GM18870 (cell line): ENCODE results near the gene LRRC61.

Source experiments
- ATAC-seq: cut with Tn5 transposase; IDR thresholded peaks from one replicate; pipeline ENCODE4 v1.9.1; 2021; ENCODE audit warnings: moderate library complexity; ENCODE audit not compliant: unreplicated experiment

The LRRC61 gene

GRCh38 chr7:150368884-150369747 is 46.0 kb downstream of the LRRC61 start:
- ATAC-seq: no peak

GRCh38 chr7:150369748-150370501 is 46.8 kb downstream of the LRRC61 start:
- ATAC-seq: no peak

- no peak for ATAC-seq
Measured at GRCh38 chr7:150370612-150371071, 47.5 kb downstream of the LRRC61 start.

- ATAC-seq: no peak
Measured at GRCh38 chr7:150371131-150371995, 48.2 kb downstream of the LRRC61 start.

- ATAC-seq: no peak
Measured at GRCh38 chr7:150371996-150372270, 48.8 kb downstream of the LRRC61 start.

GRCh38 chr7:150372271-150373048 is 49.3 kb downstream of the LRRC61 start:
- no peak for ATAC-seq

- ATAC-seq: no peak
Measured at GRCh38 chr7:150373049-150373801, 50.1 kb downstream of the LRRC61 start.

GRCh38 chr7:150374026-150374425 is 50.9 kb downstream of the LRRC61 start:
- ATAC-seq: no peak

GRCh38 chr7:150374472-150374871 is 51.3 kb downstream of the LRRC61 start:
- ATAC-seq: no peak

- ATAC-seq: peak; percentile 25
Measured at GRCh38 chr7:150375662-150376521, 52.7 kb downstream of the LRRC61 start.

- no peak for ATAC-seq
Measured at GRCh38 chr7:150376560-150376959, 53.4 kb downstream of the LRRC61 start.

GRCh38 chr7:150377196-150377595 is 54.0 kb downstream of the LRRC61 start:
- ATAC-seq: no peak

GRCh38 chr7:150377635-150378034 is 54.5 kb downstream of the LRRC61 start:
- ATAC-seq: no peak

GRCh38 chr7:150378115-150378852 is 55.1 kb downstream of the LRRC61 start:
- ATAC-seq: no peak

GRCh38 chr7:150378853-150379440 is 55.8 kb downstream of the LRRC61 start, which contains the start of gene ZNF775:
Gene ZNF775 (plus strand): TSS chr7:150379330. CDS start chr7:150388471, 9,141 bp downstream.
- ATAC-seq: peak; percentile 36

GRCh38 chr7:150379441-150380379 is 56.6 kb downstream of the LRRC61 start:
- no peak for ATAC-seq

GRCh38 chr7:150380463-150380862 is 57.3 kb downstream of the LRRC61 start:
- ATAC-seq: no peak
